ENCODE measurements around the gene MLC1. TPM values are rescaled to one million over a fixed set of nuclear protein-coding genes. Genes with fewer than 3 reads are reported as not detected.

The MLC1 gene
- total RNA-seq, 1 donor from 2014 or later = not detected

DNA sequence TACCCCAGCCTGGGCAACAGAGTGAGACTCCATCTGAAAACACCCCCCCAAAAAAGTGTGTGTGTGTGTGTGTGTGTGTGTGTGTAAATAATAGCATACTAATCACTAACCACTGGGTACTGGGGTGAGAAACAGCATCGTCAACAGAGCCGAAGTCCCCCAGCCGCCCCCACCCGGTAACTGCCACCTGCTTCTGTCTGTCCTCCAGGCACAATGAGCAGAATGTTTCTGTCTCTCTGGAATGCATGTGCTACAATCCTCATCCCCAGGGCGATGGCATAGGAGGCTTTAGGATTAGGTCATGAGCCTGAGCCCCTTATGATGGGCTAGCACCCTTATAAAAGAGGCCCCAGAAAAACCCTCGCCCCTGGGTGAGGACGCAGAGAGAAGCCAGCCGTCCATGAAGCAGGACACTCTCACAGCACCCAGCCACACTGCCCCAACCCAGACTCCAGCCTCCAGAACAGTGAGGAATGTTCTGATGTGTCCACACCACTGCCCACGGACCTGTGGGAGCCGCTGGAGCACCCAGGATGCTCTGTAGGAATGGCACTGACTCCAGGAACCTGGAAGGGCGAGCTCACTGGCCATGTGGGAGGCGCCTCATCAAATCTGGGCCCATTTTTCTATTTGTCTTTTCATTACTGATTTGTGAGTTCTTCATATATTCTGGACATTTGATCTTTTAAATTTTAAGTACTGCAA lies 37.0 kb downstream of the MLC1 start:
- Mint-ChIP-seq H3K9me3 (ENCODE audit: low read depth) (peaks cover 1% of the 10 kb centered on the region), H3K27ac (no peak overlapping the region), H3K4me3 (ENCODE audit: low read depth) (no peak overlapping the region), H3K27me3 (peaks cover 6% of the 10 kb centered on the region), H3K36me3 (ENCODE audit: insufficient read depth) (no peaks in the 10 kb centered on the region), H3K4me1 (ENCODE audit: low read depth) (no peaks in the 10 kb centered on the region)
- no peak for DNase-seq (ENCODE audit: low spot score, unreplicated experiment)
- TF ChIP-seq, protein P1, sequence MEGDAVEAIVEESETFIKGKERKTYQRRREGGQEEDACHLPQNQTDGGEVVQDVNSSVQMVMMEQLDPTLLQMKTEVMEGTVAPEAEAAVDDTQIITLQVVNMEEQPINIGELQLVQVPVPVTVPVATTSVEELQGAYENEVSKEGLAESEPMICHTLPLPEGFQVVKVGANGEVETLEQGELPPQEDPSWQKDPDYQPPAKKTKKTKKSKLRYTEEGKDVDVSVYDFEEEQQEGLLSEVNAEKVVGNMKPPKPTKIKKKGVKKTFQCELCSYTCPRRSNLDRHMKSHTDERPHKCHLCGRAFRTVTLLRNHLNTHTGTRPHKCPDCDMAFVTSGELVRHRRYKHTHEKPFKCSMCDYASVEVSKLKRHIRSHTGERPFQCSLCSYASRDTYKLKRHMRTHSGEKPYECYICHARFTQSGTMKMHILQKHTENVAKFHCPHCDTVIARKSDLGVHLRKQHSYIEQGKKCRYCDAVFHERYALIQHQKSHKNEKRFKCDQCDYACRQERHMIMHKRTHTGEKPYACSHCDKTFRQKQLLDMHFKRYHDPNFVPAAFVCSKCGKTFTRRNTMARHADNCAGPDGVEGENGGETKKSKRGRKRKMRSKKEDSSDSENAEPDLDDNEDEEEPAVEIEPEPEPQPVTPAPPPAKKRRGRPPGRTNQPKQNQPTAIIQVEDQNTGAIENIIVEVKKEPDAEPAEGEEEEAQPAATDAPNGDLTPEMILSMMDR (IDR thresholded peaks at IDR 0.05; ENCODE audit: unreplicated experiment) = no peak

DNA sequence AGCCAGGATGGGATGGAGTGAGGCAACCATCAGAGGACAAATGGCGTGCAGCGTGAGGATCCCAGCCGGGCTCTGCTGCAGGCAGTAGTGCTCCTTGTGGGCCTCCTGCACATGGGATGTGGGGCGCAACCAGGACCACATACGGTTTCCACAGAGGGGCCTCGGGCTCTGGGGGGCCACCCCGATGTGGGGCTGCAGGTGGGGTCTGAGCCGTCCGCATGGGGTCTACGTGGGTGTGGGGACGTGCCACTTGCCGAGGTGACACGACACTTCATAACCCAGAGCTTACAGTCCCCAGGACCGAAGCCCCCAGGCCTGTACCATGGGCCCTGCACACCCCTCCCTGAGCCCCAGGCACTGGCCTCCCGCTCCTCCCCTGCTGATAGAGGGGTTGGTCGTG lies 37.9 kb downstream of the MLC1 start:
- Mint-ChIP-seq H3K4me3 (ENCODE audit: low read depth) (no peak overlapping the region), H3K9me3 (ENCODE audit: low read depth) (peaks cover 4% of the 10 kb centered on the region), H3K36me3 (ENCODE audit: insufficient read depth) (no peaks in the 10 kb centered on the region), H3K27ac (no peak overlapping the region), H3K27me3 (peaks cover 6% of the 10 kb centered on the region), H3K4me1 (ENCODE audit: low read depth) (no peaks in the 10 kb centered on the region)
- no peak for DNase-seq (ENCODE audit: low spot score, unreplicated experiment)
- TF ChIP-seq, protein P1 (IDR thresholded peaks at IDR 0.05; ENCODE audit: unreplicated experiment) = no peak

DNA sequence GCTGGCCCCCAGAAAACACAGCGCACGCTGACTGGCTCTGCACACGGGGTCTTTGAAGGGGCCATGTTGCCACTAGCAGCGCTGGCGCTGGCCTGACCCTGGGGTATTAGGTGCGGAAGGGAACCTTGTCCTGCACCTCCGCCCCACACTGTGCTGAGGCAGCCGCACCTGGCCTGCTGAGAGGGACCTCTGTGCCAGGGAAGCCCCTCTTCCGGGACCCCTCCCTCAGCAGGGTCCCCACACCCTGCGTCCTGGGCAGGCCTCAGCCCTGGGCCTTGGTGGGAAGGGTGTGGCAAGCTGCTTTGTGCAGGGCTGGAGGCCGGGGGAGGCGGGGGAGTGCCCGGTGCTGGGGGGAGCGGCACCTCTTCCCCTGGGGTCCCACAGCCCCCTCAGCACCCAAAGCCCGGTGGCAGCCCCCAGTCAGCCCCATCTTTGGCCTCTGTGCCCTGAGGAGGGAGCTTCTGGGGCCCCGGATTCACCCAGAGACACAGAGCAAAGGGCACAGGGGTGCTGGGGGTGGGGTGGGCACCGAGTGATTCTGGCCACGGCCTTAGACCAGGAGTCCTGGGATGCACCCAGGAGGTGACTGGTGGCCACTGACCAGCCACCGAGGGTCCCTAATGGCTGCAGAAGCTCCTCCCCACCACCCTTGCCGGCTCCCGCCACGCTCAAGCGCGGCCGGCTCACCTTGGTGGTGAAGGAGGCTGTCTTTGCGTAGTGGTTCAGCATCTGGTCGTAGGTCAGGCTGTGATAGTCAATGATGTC lies 38.6 kb downstream of the MLC1 start:
- Mint-ChIP-seq H3K27ac (no peak overlapping the region), H3K4me1 (ENCODE audit: low read depth) (no peaks in the 10 kb centered on the region), H3K36me3 (ENCODE audit: insufficient read depth) (no peaks in the 10 kb centered on the region), H3K27me3 (peaks cover 6% of the 10 kb centered on the region), H3K9me3 (ENCODE audit: low read depth) (peaks cover 4% of the 10 kb centered on the region), H3K4me3 (ENCODE audit: low read depth) (no peak overlapping the region)
- DNase-seq (ENCODE audit: low spot score, unreplicated experiment) = no peak
- TF ChIP-seq, protein P1 (IDR thresholded peaks at IDR 0.05; ENCODE audit: unreplicated experiment) = no peak

DNA sequence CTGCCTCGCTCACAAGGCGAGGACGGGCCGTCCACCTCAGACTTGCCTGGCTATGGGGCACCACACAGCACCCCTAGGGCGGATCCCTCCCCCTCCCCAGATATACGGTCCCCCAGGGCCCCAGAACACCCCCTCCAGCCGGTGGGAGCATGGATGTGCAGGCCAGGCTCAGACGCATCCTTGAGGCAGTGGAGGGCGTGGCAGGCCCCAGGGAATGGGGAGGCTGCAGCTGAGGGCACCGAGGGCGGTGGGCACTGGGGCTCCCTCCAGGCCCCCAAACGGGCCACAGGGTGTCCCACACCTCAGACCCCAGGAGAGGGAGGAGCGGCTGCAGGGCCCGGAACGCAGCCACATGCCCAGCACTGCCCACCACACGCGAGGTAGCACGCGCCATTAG lies 39.2 kb downstream of the MLC1 start:
- Mint-ChIP-seq H3K27me3 (peaks cover 4% of the 10 kb centered on the region), H3K27ac (no peak overlapping the region), H3K9me3 (ENCODE audit: low read depth) (peaks cover 4% of the 10 kb centered on the region), H3K36me3 (ENCODE audit: insufficient read depth) (no peaks in the 10 kb centered on the region), H3K4me1 (ENCODE audit: low read depth) (no peaks in the 10 kb centered on the region), H3K4me3 (ENCODE audit: low read depth) (no peak overlapping the region)
- TF ChIP-seq, protein P1 (IDR thresholded peaks at IDR 0.05; ENCODE audit: unreplicated experiment) = no peak
- DNase-seq (ENCODE audit: low spot score, unreplicated experiment) = no peak

DNA sequence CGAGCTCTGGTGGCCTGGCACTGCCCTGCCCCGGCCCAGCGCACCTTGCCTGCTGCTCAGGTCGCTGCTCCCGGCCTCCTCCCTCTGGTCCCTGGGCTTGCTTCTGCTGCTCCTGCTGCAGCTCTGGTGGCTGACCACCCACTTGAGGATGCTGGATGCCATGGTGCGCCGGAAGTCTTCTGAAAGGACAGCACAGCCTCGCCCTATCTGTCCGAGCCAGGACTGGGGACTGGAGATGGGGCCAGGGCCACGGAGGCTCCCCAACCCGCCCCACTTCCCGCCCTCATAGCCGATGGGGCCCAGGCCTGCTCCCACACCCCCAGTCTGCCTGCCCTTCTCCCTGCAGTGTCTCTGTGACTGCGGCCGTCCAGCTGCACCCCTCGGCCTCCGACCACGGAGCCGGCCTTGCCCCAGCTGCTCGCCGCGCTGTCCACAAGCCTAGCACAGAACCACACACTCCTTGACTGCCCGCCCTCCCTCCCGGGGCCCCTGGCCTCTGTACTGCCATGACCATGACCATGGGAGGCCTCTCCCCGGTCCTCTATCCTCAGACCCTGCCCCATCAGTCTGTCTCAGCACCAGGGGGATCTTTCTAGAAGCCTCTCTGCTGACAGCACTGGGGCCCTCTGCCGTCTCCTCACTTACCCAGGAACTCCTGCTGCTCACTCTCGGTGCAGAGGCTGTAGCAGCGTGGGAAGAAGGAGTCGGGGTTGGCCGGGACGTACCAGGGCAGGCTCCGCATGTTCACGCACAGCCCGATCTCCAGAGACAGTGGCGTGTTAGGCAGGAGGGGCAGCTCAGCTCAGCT lies 39.8 kb downstream of the MLC1 start:
- Mint-ChIP-seq H3K27ac (no peak overlapping the region), H3K4me3 (ENCODE audit: low read depth) (no peak overlapping the region), H3K36me3 (ENCODE audit: insufficient read depth) (no peaks in the 10 kb centered on the region), H3K4me1 (ENCODE audit: low read depth) (no peaks in the 10 kb centered on the region), H3K9me3 (ENCODE audit: low read depth) (peaks cover 4% of the 10 kb centered on the region), H3K27me3 (no peaks in the 10 kb centered on the region)
- no peak for DNase-seq (ENCODE audit: low spot score, unreplicated experiment)
- TF ChIP-seq, protein P1 (IDR thresholded peaks at IDR 0.05; ENCODE audit: unreplicated experiment) = no peak
